Mesenchymal stem cell (in vitro differentiated cells and primary cell): ENCODE data around the gene DUS2.

Source experiments
- DNase-seq: peaks from one replicate; pipeline ENCODE4 v3.0.0-alpha.2; 2013
- H2AFZ ChIP-seq: one replicate; pipeline ENCODE4 v1.6.1; 2013; ENCODE audit warnings: low read depth, mild to moderate bottlenecking, control low read depth, inconsistent platforms, low read length, moderate library complexity
- H2AK5ac ChIP-seq: 2 replicates; pipeline ENCODE4 v1.6.1; 2013; ENCODE audit warnings: low read length, moderate library complexity, mild to moderate bottlenecking, inconsistent platforms; ENCODE audit not compliant: severe bottlenecking
- H2BK120ac ChIP-seq: one replicate; pipeline ENCODE4 v1.6.1; 2013; ENCODE audit warnings: low read depth, mild to moderate bottlenecking, inconsistent platforms, low read length, moderate library complexity
- H2BK12ac ChIP-seq, 2 experiments: one replicate each; pipeline ENCODE4 v1.6.1; 2013; ENCODE audit warnings: inconsistent platforms in 2 of 2, low read length in 2 of 2, mild to moderate bottlenecking in 2 of 2, moderate library complexity in 2 of 2, control low read depth in 1 of 2
- H2BK15ac ChIP-seq: one replicate; pipeline ENCODE4 v1.6.1; 2013; ENCODE audit warnings: mild to moderate bottlenecking, low read depth, inconsistent platforms; ENCODE audit not compliant: poor library complexity, severe bottlenecking
- H2BK5ac ChIP-seq: 2 replicates; pipeline ENCODE4 v1.6.1; 2013; ENCODE audit warnings: low read depth, mild to moderate bottlenecking, low read length, control low read depth, inconsistent platforms; ENCODE audit not compliant: poor library complexity, severe bottlenecking
- H3K14ac ChIP-seq, 2 experiments: one replicate each; pipeline ENCODE4 v1.6.1; 2013; ENCODE audit warnings: inconsistent platforms in 2 of 2, low read length in 2 of 2, control low read depth in 1 of 2, mild to moderate bottlenecking in 1 of 2, moderate library complexity in 1 of 2
- H3K18ac ChIP-seq, 2 experiments: one replicate each; pipeline ENCODE4 v1.6.1; 2013; ENCODE audit warnings: inconsistent platforms in 2 of 2, low read length in 2 of 2, control low read depth in 1 of 2, low read depth in 1 of 2, mild to moderate bottlenecking in 1 of 2
- H3K23ac ChIP-seq, 2 experiments: one replicate each; pipeline ENCODE4 v1.6.1; 2013; ENCODE audit warnings: inconsistent platforms in 2 of 2, low read length in 2 of 2, mild to moderate bottlenecking in 2 of 2, moderate library complexity in 2 of 2, control low read depth in 1 of 2
- H3K27ac ChIP-seq: 2 replicates; pipeline ENCODE4 v1.5.1; 2013; ENCODE audit warnings: mild to moderate bottlenecking, moderate library complexity, low read length, control low read depth, inconsistent platforms; ENCODE audit not compliant: poor library complexity, severe bottlenecking
- H3K27me3 ChIP-seq, 2 experiments: 2 replicates each; pipeline versions ENCODE4 v1.6.1 to v1.7.0; 2013; ENCODE audit warnings: low read length in 2 of 2, mild to moderate bottlenecking in 2 of 2, moderate library complexity in 2 of 2, control low read depth in 1 of 2, inconsistent platforms in 1 of 2; ENCODE audit not compliant: control insufficient read depth in 1 of 2, insufficient read depth in 1 of 2
- H3K36me3 ChIP-seq, 2 experiments: 2 replicates each; pipeline versions ENCODE4 v1.6.1 to v1.7.0; 2013; ENCODE audit warnings: low read length in 2 of 2, control low read depth in 1 of 2, inconsistent platforms in 1 of 2, low read depth in 1 of 2, mild to moderate bottlenecking in 1 of 2; ENCODE audit not compliant: insufficient read depth in 2 of 2, control insufficient read depth in 1 of 2
- H3K4ac ChIP-seq, 2 experiments: one replicate each; pipeline ENCODE4 v1.6.1; 2013; ENCODE audit warnings: inconsistent platforms in 2 of 2, low read length in 2 of 2, mild to moderate bottlenecking in 2 of 2, moderate library complexity in 2 of 2, control low read depth in 1 of 2, low read depth in 1 of 2
- H3K4me1 ChIP-seq: 2 replicates; pipeline ENCODE4 v1.6.1; 2013; ENCODE audit warnings: low read depth, low read length, control low read depth; ENCODE audit not compliant: control insufficient read depth, insufficient read depth
- H3K4me2 ChIP-seq: 2 replicates; pipeline ENCODE4 v1.6.1; 2013; ENCODE audit warnings: low read length, mild to moderate bottlenecking, inconsistent platforms; ENCODE audit not compliant: poor library complexity, severe bottlenecking
- H3K4me3 ChIP-seq, 2 experiments: 2 replicates each; pipeline versions ENCODE4 v1.5.1 to v1.7.0; 2013; ENCODE audit warnings: low read length in 2 of 2, mild to moderate bottlenecking in 2 of 2, control low read depth in 1 of 2, low read depth in 1 of 2; ENCODE audit not compliant: insufficient read depth in 1 of 2
- H3K79me1 ChIP-seq: replicated peaks from 2 replicates; pipeline ENCODE4 v1.6.1; 2013; ENCODE audit warnings: mild to moderate bottlenecking, control low read depth, low read length, inconsistent platforms; ENCODE audit not compliant: poor library complexity, severe bottlenecking
- H3K9ac ChIP-seq: 2 replicates; pipeline ENCODE4 v1.7.0; 2013; ENCODE audit warnings: mild to moderate bottlenecking, low read length, moderate library complexity
- H3K9me3 ChIP-seq: 2 replicates; pipeline ENCODE4 v1.7.0; 2013; ENCODE audit warnings: mild to moderate bottlenecking, low read length; ENCODE audit not compliant: control insufficient read depth
- H4K8ac ChIP-seq: one replicate; pipeline ENCODE4 v1.6.1; 2013; ENCODE audit warnings: inconsistent platforms, mild to moderate bottlenecking, low read length, moderate library complexity
- H4K91ac ChIP-seq: one replicate; pipeline ENCODE4 v1.6.1; 2013; ENCODE audit warnings: mild to moderate bottlenecking, low read length, inconsistent platforms
- WGBS: methylation state at CpG from one replicate; pipeline ENCODE4 v1.1.7; 2013; ENCODE audit warnings: mixed read lengths; 5-methylcytosine and 5-hydroxymethylcytosine counted together

Gene DUS2

DNA sequence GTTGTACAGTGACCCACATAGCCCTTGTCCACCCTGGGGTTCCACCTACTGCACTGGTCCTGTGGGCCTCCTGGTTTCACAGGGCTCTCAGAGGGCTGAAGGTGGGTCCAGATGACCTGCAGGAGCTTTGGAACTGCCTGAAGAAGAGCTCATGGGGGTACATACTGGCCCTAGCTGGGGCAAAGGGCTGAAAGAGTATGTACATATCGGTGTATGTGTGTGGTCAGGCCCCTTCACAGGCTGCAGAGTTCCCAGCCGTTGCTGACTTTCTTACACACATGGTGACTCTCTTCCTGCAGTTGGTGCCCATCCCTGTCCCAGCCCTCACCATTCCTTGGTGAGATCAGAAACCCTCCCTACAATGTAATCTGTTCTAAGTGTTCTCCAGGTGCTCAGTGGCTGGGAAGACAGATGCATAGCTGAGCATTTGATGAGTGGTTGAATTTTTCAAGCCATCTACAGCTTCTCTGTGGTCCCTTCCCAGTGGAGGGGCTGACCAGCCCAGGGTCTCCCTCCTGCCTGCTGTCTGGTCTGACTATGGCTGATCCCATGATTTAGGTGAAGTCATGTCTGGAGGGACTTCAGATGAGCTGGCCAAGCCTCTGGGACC lies 59.6 kb downstream of the DUS2 start:
- no peak for DNase-seq
- Histone ChIP-seq H3K23ac (no peak overlapping the region), H2BK120ac (peak overlapping the region; percentile 42), H3K79me1 (no peaks in the 10 kb centered on the region), H2BK15ac (peak overlapping the region; percentile 19), H2BK12ac (peak overlapping the region in 1 of 2 experiments; percentile 87), H2BK5ac (no peak overlapping the region), H3K4ac (peak overlapping the region in 1 of 2 experiments; percentile 81), H3K9ac (no peak overlapping the region), H3K9me3 (no peaks in the 10 kb centered on the region), H4K8ac (peak overlapping the region; percentile 79), H3K4me2 (no peak overlapping the region), H3K36me3 (peaks cover 14 to 26% of the 10 kb centered on the region in 2 experiments), H3K14ac (no peak overlapping the region), H3K4me1 (peaks cover 12% of the 10 kb centered on the region), H3K4me3 (no peak overlapping the region), H3K18ac (peak overlapping the region in 1 of 2 experiments; percentile 69), H4K91ac (peak overlapping the region; percentile 31), H3K27ac (no peak overlapping the region), H3K27me3 (no peaks in the 10 kb centered on the region), H2AK5ac (peak overlapping the region; percentile 11), H2AFZ (no peak overlapping the region)
- WGBS: 92% methylated on average over 2 of the region's 2 CpGs

DNA sequence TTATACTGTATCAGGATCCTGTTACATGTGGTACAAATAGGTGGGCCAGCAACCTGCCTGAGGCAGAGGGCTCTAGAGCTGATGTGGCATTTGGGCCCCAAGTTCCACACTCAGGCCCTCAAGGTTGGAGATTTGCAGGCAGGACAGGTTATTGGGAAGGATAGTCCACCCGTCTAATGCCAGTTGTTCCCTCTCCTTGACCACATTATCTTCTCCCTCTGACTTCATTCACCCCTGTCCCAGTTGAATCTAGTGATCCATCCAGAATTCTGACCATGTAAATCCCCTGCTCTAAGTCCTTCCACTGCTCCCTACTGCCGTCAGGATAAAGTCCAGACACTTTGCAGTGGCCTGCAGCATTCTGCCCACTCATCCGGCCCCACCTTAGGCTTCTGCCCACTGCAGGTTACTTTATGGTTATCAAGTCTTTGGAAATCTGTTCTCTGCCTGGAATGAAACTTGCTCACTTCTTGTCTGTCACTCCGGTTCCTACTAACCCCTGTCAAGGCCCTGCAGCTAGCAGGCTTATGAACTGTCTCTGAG lies 60.2 kb downstream of the DUS2 start:
- Histone ChIP-seq H3K27ac (peak overlapping the region; percentile 79), H2BK15ac (no peak overlapping the region), H2BK12ac (peak overlapping the region; percentile 1 to 87), H3K27me3 (no peaks in the 10 kb centered on the region), H4K91ac (peak overlapping the region; percentile 78), H3K23ac (no peak overlapping the region), H4K8ac (peak overlapping the region; percentile 79), H2BK5ac (no peak overlapping the region), H2BK120ac (peak overlapping the region; percentile 42), H3K9me3 (no peaks in the 10 kb centered on the region), H3K4me3 (no peak overlapping the region), H3K36me3 (peaks cover 8 to 20% of the 10 kb centered on the region in 2 experiments), H3K4me1 (peaks cover 12% of the 10 kb centered on the region), H3K9ac (no peak overlapping the region), H3K4ac (peak overlapping the region; percentile 68 to 81), H3K14ac (no peak overlapping the region), H3K4me2 (no peak overlapping the region), H3K18ac (peak overlapping the region in 1 of 2 experiments; percentile 69), H2AK5ac (peak overlapping the region; percentile 18), H2AFZ (no peak overlapping the region), H3K79me1 (no peaks in the 10 kb centered on the region)
- WGBS: 96% methylated on average over 4 of the region's 4 CpGs
- DNase-seq: no peak

DNA sequence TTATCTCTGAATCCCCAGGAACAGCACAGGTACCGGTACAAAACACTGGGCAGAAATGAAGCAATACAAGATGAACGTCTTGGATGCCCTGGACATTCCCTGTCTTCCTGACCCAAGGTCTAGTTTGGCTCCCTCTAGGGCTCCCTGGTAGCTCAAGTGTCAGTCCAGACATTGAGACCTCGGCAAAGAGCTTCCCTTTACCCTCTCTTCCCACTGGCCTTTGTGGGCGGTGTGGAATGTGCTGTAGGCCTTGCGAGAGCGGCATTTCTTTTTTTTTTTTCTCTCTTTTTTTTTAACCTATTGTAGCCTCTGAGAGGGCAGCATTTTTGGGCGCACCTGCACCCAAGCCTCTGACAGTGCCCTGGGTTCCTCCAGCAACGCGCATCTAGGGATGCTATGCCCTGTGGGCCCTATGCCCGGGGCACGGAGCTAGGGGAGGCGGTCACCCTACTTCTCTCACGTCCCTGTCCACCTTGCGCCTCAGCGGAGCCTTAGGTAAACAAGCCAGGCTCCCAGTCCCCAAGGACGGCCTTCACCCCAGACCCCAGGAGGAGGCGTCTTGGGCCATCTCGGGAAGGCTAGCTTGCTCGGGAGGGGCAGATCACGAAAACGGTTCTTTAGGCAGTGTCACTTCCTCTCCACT lies 60.9 kb downstream of the DUS2 start:
- Histone ChIP-seq H3K79me1 (no peaks in the 10 kb centered on the region), H3K18ac (peak overlapping the region; percentile 91 to 95), H2BK5ac (peak overlapping the region; percentile 45), H3K4me2 (peak overlapping the region; percentile 90), H3K23ac (peak overlapping the region in 1 of 2 experiments; percentile 14), H3K14ac (peak overlapping the region in 1 of 2 experiments; percentile 82), H2BK15ac (no peak overlapping the region), H3K9ac (peak overlapping the region; percentile 90), H2AK5ac (no peak overlapping the region), H3K9me3 (no peaks in the 10 kb centered on the region), H3K27ac (peak overlapping the region; percentile 79), H2AFZ (peak overlapping the region; percentile 33), H2BK12ac (peak overlapping the region; percentile 1 to 98), H3K36me3 (peaks cover 2 to 14% of the 10 kb centered on the region in 2 experiments), H2BK120ac (no peak overlapping the region), H3K4me3 (peak overlapping the region; percentile 49 to 80), H4K8ac (peak overlapping the region; percentile 84), H3K4me1 (peaks cover 12% of the 10 kb centered on the region), H3K4ac (peak overlapping the region; percentile 26 to 99), H3K27me3 (no peaks in the 10 kb centered on the region), H4K91ac (peak overlapping the region; percentile 87)
- WGBS: 22% methylated on average over 19 of the region's 21 CpGs
- peak; percentile 75 for DNase-seq
